Activated naive CD8-positive, alpha-beta T cell treated with anti-CD3 and anti-CD28 coated beads, Interleukin-2, amount 50 U/mL, for 16 hours (primary cell): Measurements from ENCODE around the gene UBA1.

Experiments used
- DNase-seq: peaks from one replicate; pipeline ENCODE4 v3.0.0-alpha.2; 2020; ENCODE audit warnings: low read depth, low spot score

UBA1 gene

GRCh38 chrX:47210661-47211425 lies 17.2 kb downstream of the UBA1 start:
- no peak for DNase-seq

GRCh38 chrX:47212381-47213293 lies 19.0 kb downstream of the UBA1 start:
- no peak for DNase-seq

GRCh38 chrX:47214435-47215077 lies 20.9 kb downstream of the UBA1 start:
- DNase-seq = no peak

- DNase-seq = no peak
Measured at GRCh38 chrX:47215291-47215900, 21.8 kb downstream of the UBA1 start.

- DNase-seq = no peak
Measured at GRCh38 chrX:47216393-47216925, 22.8 kb downstream of the UBA1 start.

GRCh38 chrX:47217121-47217851 lies 23.7 kb downstream of the UBA1 start:
- DNase-seq = no peak

GRCh38 chrX:47217852-47218279 lies 24.2 kb downstream of the UBA1 start:
- peak; percentile 88 for DNase-seq

GRCh38 chrX:47218280-47218919 lies 24.8 kb downstream of the UBA1 start, which contains the start of gene CDK16:
CDK16 (plus strand) TSS chrX:47218681; CDS start chrX:47223558, 4,877 bp downstream.
- peak; percentile 18 for DNase-seq

GRCh38 chrX:47218920-47219815 lies 25.5 kb downstream of the UBA1 start:
- peak; percentile 1 for DNase-seq

GRCh38 chrX:47221756-47222155 lies 28.1 kb downstream of the UBA1 start:
- DNase-seq = no peak

- no peak for DNase-seq
Measured at GRCh38 chrX:47222751-47223350, 29.2 kb downstream of the UBA1 start.

- no peak for DNase-seq
Measured at GRCh38 chrX:47223476-47224250, 30.0 kb downstream of the UBA1 start.

GRCh38 chrX:47224266-47224895 lies 30.8 kb downstream of the UBA1 start:
- no peak for DNase-seq

GRCh38 chrX:47224896-47225290 lies 31.3 kb downstream of the UBA1 start:
- DNase-seq = no peak

- no peak for DNase-seq
Measured at GRCh38 chrX:47226071-47226470, 32.4 kb downstream of the UBA1 start.

GRCh38 chrX:47226531-47227333 lies 33.1 kb downstream of the UBA1 start:
- DNase-seq = no peak

GRCh38 chrX:47227334-47227583 lies 33.6 kb downstream of the UBA1 start:
- no peak for DNase-seq
